C4-2B (cell line): ENCODE measurements around the gene FHIT.

Experiments used
- CTCF ChIP-seq: fragments of 450-650 bp; conservative IDR thresholded peaks from 2 replicates; pipeline ENCODE4 v1.5.1; 2017; ENCODE audit warnings: mild to moderate bottlenecking
- ZFX ChIP-seq: fragments of 450-650 bp; IDR thresholded peaks from 2 replicates; pipeline ENCODE4 v1.6.1; 2017

- TF ChIP-seq CTCF: no peak
- no peak for TF ChIP-seq ZFX
Observed at GRCh38 chr3:60228823-60229222, 1022.4 kb downstream of the FHIT start.
